Keratinocyte (primary cell): ENCODE measurements around the gene TP53BP1.

Experiments used
- EZH2 ChIP-seq: IDR thresholded peaks from one replicate; pipeline ENCODE4 v1.6.1; 2012; ENCODE audit warnings: inconsistent platforms, mild to moderate bottlenecking, low read length, moderate library complexity
- TF ChIP-seq, protein P1 (sequence below), 3 experiments: IDR thresholded peaks in 1 of 3; conservative IDR thresholded peaks in 1 of 3; optimal IDR thresholded peaks in 1 of 3; 2 replicates in 2 of 3; 3 replicates in 1 of 3; pipeline versions ENCODE3 to v1.5.1; 2011; ENCODE audit warnings: low read length in 3 of 3, mild to moderate bottlenecking in 3 of 3, moderate library complexity in 2 of 3, control low read depth in 1 of 3, inconsistent platforms in 1 of 3; ENCODE audit not compliant: insufficient read depth in 2 of 3; ENCODE audit errors: extremely low read depth in 1 of 3

DNA sequence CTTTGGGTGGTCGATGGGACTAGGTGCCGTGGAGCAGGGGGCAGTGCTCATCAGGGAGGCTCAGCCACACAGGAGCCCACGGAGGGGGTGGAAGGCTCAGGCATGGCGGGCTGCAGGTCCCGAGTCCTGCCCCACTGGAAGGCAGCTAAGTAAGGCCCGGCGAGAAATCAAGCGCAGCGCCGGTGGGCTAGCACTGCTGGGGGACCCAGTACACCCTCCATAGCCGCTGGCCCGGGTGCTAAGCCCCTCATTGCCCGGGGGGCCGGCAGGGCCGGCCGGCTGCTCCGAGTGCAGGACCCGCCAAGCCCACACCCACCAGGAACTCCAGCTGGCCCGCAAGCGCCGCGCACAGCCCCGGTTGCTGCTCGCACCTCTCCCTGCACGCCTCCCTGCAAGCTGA, 19.1 kb downstream of the TP53BP1 start:
- TF ChIP-seq, protein P1, sequence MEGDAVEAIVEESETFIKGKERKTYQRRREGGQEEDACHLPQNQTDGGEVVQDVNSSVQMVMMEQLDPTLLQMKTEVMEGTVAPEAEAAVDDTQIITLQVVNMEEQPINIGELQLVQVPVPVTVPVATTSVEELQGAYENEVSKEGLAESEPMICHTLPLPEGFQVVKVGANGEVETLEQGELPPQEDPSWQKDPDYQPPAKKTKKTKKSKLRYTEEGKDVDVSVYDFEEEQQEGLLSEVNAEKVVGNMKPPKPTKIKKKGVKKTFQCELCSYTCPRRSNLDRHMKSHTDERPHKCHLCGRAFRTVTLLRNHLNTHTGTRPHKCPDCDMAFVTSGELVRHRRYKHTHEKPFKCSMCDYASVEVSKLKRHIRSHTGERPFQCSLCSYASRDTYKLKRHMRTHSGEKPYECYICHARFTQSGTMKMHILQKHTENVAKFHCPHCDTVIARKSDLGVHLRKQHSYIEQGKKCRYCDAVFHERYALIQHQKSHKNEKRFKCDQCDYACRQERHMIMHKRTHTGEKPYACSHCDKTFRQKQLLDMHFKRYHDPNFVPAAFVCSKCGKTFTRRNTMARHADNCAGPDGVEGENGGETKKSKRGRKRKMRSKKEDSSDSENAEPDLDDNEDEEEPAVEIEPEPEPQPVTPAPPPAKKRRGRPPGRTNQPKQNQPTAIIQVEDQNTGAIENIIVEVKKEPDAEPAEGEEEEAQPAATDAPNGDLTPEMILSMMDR (optimal IDR thresholded peaks at IDR 0.05 in 1 of 3, IDR thresholded peaks at IDR 0.05 in 1 of 3, conservative IDR thresholded peaks at IDR 0.05 in 1 of 3; ENCODE audit: extremely low read depth in 1 of 3, insufficient read depth in 2 of 3, low read length in 3 of 3): no peak
- TF ChIP-seq EZH2: no peak
